ENCODE results near the gene AP3M1.
A peak's percentile ranks its signal among the peaks of the same experiment; 100 is the strongest.
"Not testable (repeated sequence)": the region's sequence is repeated elsewhere in the genome, so short reads cannot be mapped to it uniquely, and the experiment has no call there.

Gene AP3M1

GRCh38 chr10:74150990-74151878 lies 606 bp upstream of the AP3M1 start, which contains the start of gene ADK:
Gene ADK (plus strand): TSS chr10:74151221. CDS start chr10:74151279, 58 bp downstream.
- TF ChIP-seq, protein P1, sequence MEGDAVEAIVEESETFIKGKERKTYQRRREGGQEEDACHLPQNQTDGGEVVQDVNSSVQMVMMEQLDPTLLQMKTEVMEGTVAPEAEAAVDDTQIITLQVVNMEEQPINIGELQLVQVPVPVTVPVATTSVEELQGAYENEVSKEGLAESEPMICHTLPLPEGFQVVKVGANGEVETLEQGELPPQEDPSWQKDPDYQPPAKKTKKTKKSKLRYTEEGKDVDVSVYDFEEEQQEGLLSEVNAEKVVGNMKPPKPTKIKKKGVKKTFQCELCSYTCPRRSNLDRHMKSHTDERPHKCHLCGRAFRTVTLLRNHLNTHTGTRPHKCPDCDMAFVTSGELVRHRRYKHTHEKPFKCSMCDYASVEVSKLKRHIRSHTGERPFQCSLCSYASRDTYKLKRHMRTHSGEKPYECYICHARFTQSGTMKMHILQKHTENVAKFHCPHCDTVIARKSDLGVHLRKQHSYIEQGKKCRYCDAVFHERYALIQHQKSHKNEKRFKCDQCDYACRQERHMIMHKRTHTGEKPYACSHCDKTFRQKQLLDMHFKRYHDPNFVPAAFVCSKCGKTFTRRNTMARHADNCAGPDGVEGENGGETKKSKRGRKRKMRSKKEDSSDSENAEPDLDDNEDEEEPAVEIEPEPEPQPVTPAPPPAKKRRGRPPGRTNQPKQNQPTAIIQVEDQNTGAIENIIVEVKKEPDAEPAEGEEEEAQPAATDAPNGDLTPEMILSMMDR (IDR thresholded peaks at IDR 0.05; ENCODE audit: borderline replicate concordance, insufficient read depth, low read depth, low read length) = peak; percentile 47
- peak within 1 kb of the TSS; percentile 100 for H3K4me3 ChIP-seq (ENCODE audit: low read depth, low read length)

- not testable (repeated sequence) for H3K4me3 ChIP-seq (ENCODE audit: low read depth, low read length)
These were observed 3.6 kb downstream of the AP3M1 start for GRCh38 chr10:74146980-74147379.

GRCh38 chr10:74145133-74145532 lies 5.5 kb downstream of the AP3M1 start:
- H3K4me3 ChIP-seq (ENCODE audit: low read depth, low read length) = no peak overlapping the region

GRCh38 chr10:74140553-74140952 lies 10.1 kb downstream of the AP3M1 start:
- TF ChIP-seq, protein P1 (IDR thresholded peaks at IDR 0.05; ENCODE audit: borderline replicate concordance, insufficient read depth, low read depth, low read length) = no peak
- H3K4me3 ChIP-seq (ENCODE audit: low read depth, low read length) = no peak overlapping the region

More at GRCh38 chr10:74145133-74145532, 5.5 kb downstream of the AP3M1 start:
- TF ChIP-seq, protein P1 (IDR thresholded peaks at IDR 0.05; ENCODE audit: borderline replicate concordance, insufficient read depth, low read depth, low read length) = no peak

DNA sequence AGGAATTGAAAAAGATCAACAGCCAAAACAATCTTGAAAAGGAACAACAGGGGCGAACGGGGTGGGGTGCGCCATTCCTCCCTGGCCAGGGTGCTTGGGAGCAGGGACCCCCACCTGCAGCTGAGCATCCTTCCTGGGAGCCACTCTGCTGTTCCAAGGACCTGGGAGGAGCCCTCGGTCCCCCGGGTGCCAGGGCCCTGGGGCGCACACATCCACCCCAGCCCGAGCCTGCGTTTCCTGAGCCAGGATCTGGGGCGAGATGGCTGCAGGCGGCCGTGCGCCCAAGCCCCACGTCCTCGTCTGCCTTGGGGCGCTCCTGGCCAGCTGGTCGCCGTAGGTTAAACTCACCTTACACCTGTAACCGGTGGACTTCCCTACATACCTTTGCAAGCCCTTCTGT lies 10.6 kb downstream of the AP3M1 start:
- TF ChIP-seq, protein P1 (IDR thresholded peaks at IDR 0.05; ENCODE audit: borderline replicate concordance, insufficient read depth, low read depth, low read length) = no peak
- H3K4me3 ChIP-seq (ENCODE audit: low read depth, low read length) = no peak overlapping the region

DNA sequence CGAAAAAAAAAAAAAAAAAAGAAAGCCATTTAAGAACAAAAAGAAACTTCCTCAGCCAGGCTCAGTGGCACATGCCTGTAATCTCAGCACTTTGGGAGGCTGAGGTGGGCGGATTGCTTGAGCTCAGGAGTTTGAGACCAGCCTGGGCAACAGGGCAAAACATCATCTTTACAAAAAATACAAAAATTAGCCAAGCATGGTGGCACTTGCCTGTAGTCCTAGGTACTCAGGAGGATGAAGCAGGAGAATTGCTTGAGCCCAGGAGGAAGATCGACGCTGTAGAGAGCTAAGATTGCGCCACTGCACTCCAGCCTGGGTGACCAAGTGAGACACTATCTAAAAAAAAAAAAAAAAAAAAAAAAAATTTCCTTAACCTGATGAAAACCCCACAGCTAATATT lies 12.0 kb downstream of the AP3M1 start:
- not testable (repeated sequence) for H3K4me3 ChIP-seq (ENCODE audit: low read depth, low read length)

DNA sequence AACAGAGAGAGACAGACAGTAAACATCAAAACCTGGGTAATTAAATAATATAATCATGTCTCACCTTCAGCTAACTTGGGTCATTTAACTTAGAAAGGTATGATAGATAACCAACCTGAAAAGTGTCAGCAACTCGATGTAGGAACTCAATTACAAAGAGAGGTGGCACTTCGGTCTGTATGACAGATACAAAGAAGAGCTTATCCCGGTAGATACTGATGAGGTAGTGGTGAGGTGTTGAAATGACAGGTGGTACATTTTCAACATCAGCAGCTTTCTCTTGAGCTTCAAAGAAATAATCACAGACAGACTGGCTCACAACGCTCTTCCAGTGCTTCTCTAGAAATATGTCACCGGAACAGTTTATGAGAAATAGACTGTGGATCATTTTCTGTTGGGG lies 12.6 kb downstream of the AP3M1 start:
- TF ChIP-seq, protein P1 (IDR thresholded peaks at IDR 0.05; ENCODE audit: borderline replicate concordance, insufficient read depth, low read depth, low read length) = no peak
- no peak overlapping the region for H3K4me3 ChIP-seq (ENCODE audit: low read depth, low read length)

DNA sequence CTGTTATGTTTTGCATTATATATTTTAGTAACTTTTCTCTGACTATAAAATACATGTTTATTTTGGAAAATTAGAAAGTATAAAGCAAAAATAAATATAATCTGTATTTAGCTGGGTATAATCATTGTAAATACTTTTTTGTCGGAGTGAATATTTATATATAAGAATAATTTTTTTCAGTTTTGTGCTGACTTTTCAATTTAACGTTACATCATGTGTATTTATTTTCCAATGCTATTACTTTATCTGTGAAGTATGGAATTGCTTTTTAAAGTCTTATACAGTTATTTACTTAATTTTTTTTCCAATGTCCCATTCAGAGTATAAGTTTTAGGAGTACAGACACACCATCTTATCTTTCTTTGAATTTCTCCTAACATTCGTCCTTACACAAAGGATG lies 15.2 kb downstream of the AP3M1 start:
- no peak overlapping the region for H3K4me3 ChIP-seq (ENCODE audit: low read depth, low read length)
- TF ChIP-seq, protein P1 (IDR thresholded peaks at IDR 0.05; ENCODE audit: borderline replicate concordance, insufficient read depth, low read depth, low read length) = no peak
